ENCODE results near the gene SLC9C1. TPM values are rescaled to one million over a fixed set of nuclear protein-coding genes. Genes with fewer than 3 reads are reported as not detected.

The SLC9C1 gene
- total RNA-seq, 1 donor from 2014 or later, result not detected

GRCh38 chr3:112137781-112138180 lies 156.2 kb downstream of the SLC9C1 start:
- H3K27me3 Mint-ChIP-seq (ENCODE audit: unreplicated experiment), result peaks cover 38% of the 10 kb centered on the region
- no peak for DNase-seq (ENCODE audit: extremely low spot score, unreplicated experiment)
- TF ChIP-seq, protein P1, sequence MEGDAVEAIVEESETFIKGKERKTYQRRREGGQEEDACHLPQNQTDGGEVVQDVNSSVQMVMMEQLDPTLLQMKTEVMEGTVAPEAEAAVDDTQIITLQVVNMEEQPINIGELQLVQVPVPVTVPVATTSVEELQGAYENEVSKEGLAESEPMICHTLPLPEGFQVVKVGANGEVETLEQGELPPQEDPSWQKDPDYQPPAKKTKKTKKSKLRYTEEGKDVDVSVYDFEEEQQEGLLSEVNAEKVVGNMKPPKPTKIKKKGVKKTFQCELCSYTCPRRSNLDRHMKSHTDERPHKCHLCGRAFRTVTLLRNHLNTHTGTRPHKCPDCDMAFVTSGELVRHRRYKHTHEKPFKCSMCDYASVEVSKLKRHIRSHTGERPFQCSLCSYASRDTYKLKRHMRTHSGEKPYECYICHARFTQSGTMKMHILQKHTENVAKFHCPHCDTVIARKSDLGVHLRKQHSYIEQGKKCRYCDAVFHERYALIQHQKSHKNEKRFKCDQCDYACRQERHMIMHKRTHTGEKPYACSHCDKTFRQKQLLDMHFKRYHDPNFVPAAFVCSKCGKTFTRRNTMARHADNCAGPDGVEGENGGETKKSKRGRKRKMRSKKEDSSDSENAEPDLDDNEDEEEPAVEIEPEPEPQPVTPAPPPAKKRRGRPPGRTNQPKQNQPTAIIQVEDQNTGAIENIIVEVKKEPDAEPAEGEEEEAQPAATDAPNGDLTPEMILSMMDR (IDR thresholded peaks at IDR 0.05), result no peak
- no peaks in the 10 kb centered on the region for H3K4me1 Mint-ChIP-seq (ENCODE audit: unreplicated experiment)
- no peak overlapping the region for H3K4me3 Mint-ChIP-seq (ENCODE audit: unreplicated experiment)
- no peaks in the 10 kb centered on the region for H3K36me3 Mint-ChIP-seq (ENCODE audit: unreplicated experiment)
- no peak overlapping the region for H3K27ac Mint-ChIP-seq (ENCODE audit: unreplicated experiment)
- no peaks in the 10 kb centered on the region for H3K9me3 Mint-ChIP-seq (ENCODE audit: unreplicated experiment)

- Mint-ChIP-seq H3K36me3 (ENCODE audit: unreplicated experiment) (no peaks in the 10 kb centered on the region), H3K4me1 (ENCODE audit: unreplicated experiment) (no peaks in the 10 kb centered on the region), H3K9me3 (ENCODE audit: unreplicated experiment) (no peaks in the 10 kb centered on the region), H3K27me3 (ENCODE audit: unreplicated experiment) (peaks cover 38% of the 10 kb centered on the region), H3K4me3 (ENCODE audit: unreplicated experiment) (no peak overlapping the region), H3K27ac (ENCODE audit: unreplicated experiment) (no peak overlapping the region)
- TF ChIP-seq, protein P1 (IDR thresholded peaks at IDR 0.05), result peak; percentile 65
- DNase-seq (ENCODE audit: extremely low spot score, unreplicated experiment), result no peak
Observed at GRCh38 chr3:112136959-112137693, 156.9 kb downstream of the SLC9C1 start.

GRCh38 chr3:112136046-112136445 lies 158.0 kb downstream of the SLC9C1 start:
- Mint-ChIP-seq H3K4me1 (ENCODE audit: unreplicated experiment) (no peaks in the 10 kb centered on the region), H3K4me3 (ENCODE audit: unreplicated experiment) (no peak overlapping the region), H3K27me3 (ENCODE audit: unreplicated experiment) (peaks cover 31% of the 10 kb centered on the region), H3K27ac (ENCODE audit: unreplicated experiment) (no peak overlapping the region), H3K9me3 (ENCODE audit: unreplicated experiment) (no peaks in the 10 kb centered on the region), H3K36me3 (ENCODE audit: unreplicated experiment) (no peaks in the 10 kb centered on the region)
- DNase-seq (ENCODE audit: extremely low spot score, unreplicated experiment), result no peak
- TF ChIP-seq, protein P1 (IDR thresholded peaks at IDR 0.05), result no peak

DNA sequence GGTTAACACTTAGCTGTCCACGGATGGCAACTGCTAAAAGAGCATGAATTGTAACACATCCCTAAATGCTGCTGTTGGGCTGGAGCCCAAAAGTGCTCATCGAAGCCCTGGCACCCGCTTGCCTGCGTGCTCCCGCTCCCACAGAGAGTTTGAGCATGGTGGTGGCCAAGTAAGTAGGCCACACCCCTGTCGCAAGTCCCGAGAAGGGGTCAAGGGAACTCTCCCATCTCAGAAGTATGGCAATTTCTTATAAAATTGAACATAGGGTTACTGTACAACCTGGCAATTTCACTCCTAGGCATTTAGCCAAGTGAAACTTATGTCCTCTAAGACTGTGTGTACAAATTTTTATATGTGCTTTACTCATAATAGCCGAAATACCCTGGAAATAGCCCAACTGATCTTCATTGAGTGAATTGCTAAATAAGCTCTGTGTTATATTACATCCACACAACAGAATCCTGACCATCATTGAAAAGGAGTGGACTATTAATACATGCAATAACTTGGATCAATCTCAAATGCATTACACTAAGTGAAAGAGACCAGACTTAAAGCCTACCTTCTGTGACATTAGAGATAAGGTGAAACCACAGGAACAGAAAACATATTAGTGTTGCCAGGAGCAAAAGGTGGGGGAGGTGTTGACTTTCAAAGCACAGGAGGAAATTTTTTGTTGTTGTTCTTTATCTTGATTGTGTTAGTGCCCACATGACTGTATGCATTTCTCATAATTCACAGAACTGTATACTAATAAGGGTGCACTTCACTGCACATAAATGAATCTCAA lies 159.5 kb downstream of the SLC9C1 start:
- Mint-ChIP-seq H3K9me3 (ENCODE audit: unreplicated experiment) (no peaks in the 10 kb centered on the region), H3K4me3 (ENCODE audit: unreplicated experiment) (no peak overlapping the region), H3K27me3 (ENCODE audit: unreplicated experiment) (peaks cover 22% of the 10 kb centered on the region)

More for the DNA sequence above, 159.5 kb downstream of the SLC9C1 start:
- TF ChIP-seq, protein P1 (IDR thresholded peaks at IDR 0.05), result no peak
- H3K4me1 Mint-ChIP-seq (ENCODE audit: unreplicated experiment), result peaks cover under 1% of the 10 kb centered on the region
- DNase-seq (ENCODE audit: extremely low spot score, unreplicated experiment), result no peak
- no peaks in the 10 kb centered on the region for H3K36me3 Mint-ChIP-seq (ENCODE audit: unreplicated experiment)
- no peak overlapping the region for H3K27ac Mint-ChIP-seq (ENCODE audit: unreplicated experiment)

Measured in osteocyte (in vitro differentiated cells).